Activated CD4-positive, alpha-beta T cell treated with anti-CD3 and anti-CD28 coated beads, Interleukin-2, amount 50 U/mL, for 24 hours (primary cell): ENCODE data around the gene CSNK1G2.

Experiments
- DNase-seq, 2 donors: peaks; one replicate each; pipeline ENCODE4 v3.0.0-alpha.2; 2020; ENCODE audit warnings: low read depth in 1 of 2, low spot score in 1 of 2

CSNK1G2 gene

GRCh38 chr19:1941146-1942077 lies at the start of gene CSNK1G2:
Gene CSNK1G2, plus strand, starts transcription at chr19:1941172. Its CDS starts 28,601 bp downstream, at chr19:1969773.
- DNase-seq: no peak

- no peak for DNase-seq
Observed at GRCh38 chr19:1893791-1894190, 47.2 kb upstream of the CSNK1G2 start.

- DNase-seq: no peak
Observed at GRCh38 chr19:1896508-1896907, 44.5 kb upstream of the CSNK1G2 start.

- DNase-seq: no peak
Observed at GRCh38 chr19:1901940-1902404, 39.0 kb upstream of the CSNK1G2 start.

- no peak for DNase-seq
Observed at GRCh38 chr19:1902923-1903322, 38.0 kb upstream of the CSNK1G2 start.

- DNase-seq: no peak
Observed at GRCh38 chr19:1904860-1905109, 36.2 kb upstream of the CSNK1G2 start.

GRCh38 chr19:1905110-1905862 lies 35.7 kb upstream of the CSNK1G2 start, which contains the start of the genes ADAT3 and SCAMP4:
Gene ADAT3, plus strand, starts transcription at chr19:1905399. Its CDS starts 6,649 bp downstream, at chr19:1912048.
Gene SCAMP4, plus strand, starts transcription at chr19:1905399. Its CDS starts 9,621 bp downstream, at chr19:1915020.
- peak; percentile 91 to 97 for DNase-seq

- DNase-seq: no peak
Observed at GRCh38 chr19:1905863-1906375, 35.1 kb upstream of the CSNK1G2 start.

- no peak for DNase-seq
Observed at GRCh38 chr19:1906985-1907562, 33.9 kb upstream of the CSNK1G2 start.

GRCh38 chr19:1907563-1908363 lies 33.2 kb upstream of the CSNK1G2 start:
- DNase-seq: no peak

GRCh38 chr19:1908364-1908678 lies 32.7 kb upstream of the CSNK1G2 start:
- no peak for DNase-seq

GRCh38 chr19:1909761-1910080 lies 31.3 kb upstream of the CSNK1G2 start:
- no peak for DNase-seq

- DNase-seq: no peak
Observed at GRCh38 chr19:1910177-1910576, 30.8 kb upstream of the CSNK1G2 start.

GRCh38 chr19:1911098-1911497 lies 29.9 kb upstream of the CSNK1G2 start:
- no peak for DNase-seq

- DNase-seq: no peak
Observed at GRCh38 chr19:1911995-1912394, 29.0 kb upstream of the CSNK1G2 start.

- no peak for DNase-seq
Observed at GRCh38 chr19:1912760-1913505, 28.0 kb upstream of the CSNK1G2 start.

- DNase-seq: no peak
Observed at GRCh38 chr19:1913781-1914577, 27.0 kb upstream of the CSNK1G2 start.

GRCh38 chr19:1914826-1915341 lies 26.1 kb upstream of the CSNK1G2 start:
- no peak for DNase-seq

- DNase-seq: no peak
Observed at GRCh38 chr19:1917146-1917545, 23.8 kb upstream of the CSNK1G2 start.
